Mesenteric fat pad (tissue), 1 donor: ENCODE measurements around the gene LAMB1. TPM values are rescaled to one million over a fixed set of nuclear protein-coding genes. Genes with fewer than 3 reads are reported as not detected.
"Not testable (repeated sequence)": the region's sequence is repeated elsewhere in the genome, so short reads cannot be mapped to it uniquely, and the experiment has no call there.

Source experiments
- DNase-seq: peaks from one replicate; pipeline ENCODE4 v3.0.0-alpha.2; 2020; ENCODE audit warnings: low spot score
- total RNA-seq: library from RNA; stranded (reverse); fragmentation: NEBNext Ultra II Directional; extraction: Animal tissue kit (Norgen Biotek cat#: 25700); gene quantifications from one replicate; pipeline ENCODE4 v1.2.1, GENCODE V29; 2021
- donor health status: DM: yes; HTN: yes; CAD: no.

LAMB1 gene
- total RNA-seq, 1 donor from 2014 or later = 421 TPM

GRCh38 chr7:107973861-107974260 is 29.1 kb downstream of the LAMB1 start:
- DNase-seq = no peak

GRCh38 chr7:107972941-107973376 is 30.0 kb downstream of the LAMB1 start:
- DNase-seq = no peak

- DNase-seq = no peak
Observed at GRCh38 chr7:107972075-107972482, 30.9 kb downstream of the LAMB1 start.

- DNase-seq = no peak
Observed at GRCh38 chr7:107971613-107972012, 31.3 kb downstream of the LAMB1 start.

- no peak for DNase-seq
Observed at GRCh38 chr7:107971100-107971499, 31.9 kb downstream of the LAMB1 start.

- no peak for DNase-seq
Observed at GRCh38 chr7:107969856-107970255, 33.1 kb downstream of the LAMB1 start.

GRCh38 chr7:107968449-107968848 is 34.5 kb downstream of the LAMB1 start:
- DNase-seq = no peak

- DNase-seq = no peak
Observed at GRCh38 chr7:107967420-107967819, 35.5 kb downstream of the LAMB1 start.

- DNase-seq = no peak
Observed at GRCh38 chr7:107966711-107967110, 36.2 kb downstream of the LAMB1 start.

GRCh38 chr7:107964510-107964909 is 38.5 kb downstream of the LAMB1 start:
- no peak for DNase-seq

- DNase-seq = no peak
Observed at GRCh38 chr7:107962817-107963216, 40.1 kb downstream of the LAMB1 start.

- DNase-seq = no peak
Observed at GRCh38 chr7:107961405-107961804, 41.6 kb downstream of the LAMB1 start.

GRCh38 chr7:107960272-107960671 is 42.7 kb downstream of the LAMB1 start:
- no peak for DNase-seq

- DNase-seq = no peak
Observed at GRCh38 chr7:107959527-107959898, 43.4 kb downstream of the LAMB1 start.

GRCh38 chr7:107958764-107959526 is 44.0 kb downstream of the LAMB1 start:
- DNase-seq = no peak

- no peak for DNase-seq
Observed at GRCh38 chr7:107957436-107957835, 45.5 kb downstream of the LAMB1 start.

GRCh38 chr7:107956950-107957349 is 46.0 kb downstream of the LAMB1 start:
- not testable (repeated sequence) for DNase-seq

- DNase-seq = no peak
Observed at GRCh38 chr7:107955394-107955793, 47.6 kb downstream of the LAMB1 start.

- no peak for DNase-seq
Observed at GRCh38 chr7:107953924-107954303, 49.0 kb downstream of the LAMB1 start.

GRCh38 chr7:107953265-107953923 is 49.6 kb downstream of the LAMB1 start:
- no peak for DNase-seq

GRCh38 chr7:107951896-107952295 is 51.1 kb downstream of the LAMB1 start:
- no peak for DNase-seq

GRCh38 chr7:107951172-107951787 is 51.7 kb downstream of the LAMB1 start:
- no peak for DNase-seq
